Prostate gland (tissue), 2 donors: ENCODE data around the gene SASH1. TPM values are rescaled to one million over a fixed set of nuclear protein-coding genes. Genes with fewer than 3 reads are reported as not detected.

Source experiments
- DNase-seq: peaks from one replicate; pipeline ENCODE4 v3.0.0-alpha.2; 2019; ENCODE audit warnings: low spot score
- H3K27ac ChIP-seq, 2 donors: fragments of 200-600 bp; sonication (generic); 2 replicates each; pipeline ENCODE4 v1.5.1; 2017 to 2019
- H3K27me3 ChIP-seq: fragments of 200-600 bp; sonication (generic); replicated peaks from 2 replicates; pipeline ENCODE4 v1.5.1; 2019; ENCODE audit not compliant: insufficient read depth
- H3K36me3 ChIP-seq, 2 donors: fragments of 200-600 bp; sonication (generic); 1 replicate in 1 of 2; 2 replicates in 1 of 2; pipeline versions ENCODE4 v1.5.1 to v1.8.1; 2017 to 2019
- H3K4me1 ChIP-seq: fragments of 200-600 bp; sonication (generic); replicated peaks from 2 replicates; pipeline ENCODE4 v1.5.1; 2019
- H3K4me3 ChIP-seq, 2 donors: fragments of 200-600 bp; sonication (generic); 2 replicates each; pipeline ENCODE4 v1.5.1; 2017 to 2019
- H3K9me3 ChIP-seq: fragments of 200-600 bp; sonication (generic); 2 replicates; pipeline ENCODE4 v1.5.1; 2017
- POLR2A ChIP-seq: fragments of 450-650 bp; IDR thresholded peaks from one replicate; pipeline ENCODE4 v1.6.1; 2016; ENCODE audit warnings: antibody characterized with exemption, mild to moderate bottlenecking
- POLR2AphosphoS5 ChIP-seq: sonication (generic); formaldehyde crosslinking; IDR thresholded peaks from one replicate; pipeline ENCODE4 v1.6.1; 2017; ENCODE audit warnings: antibody characterized with exemption
- WGBS: methylation state at CpG from one replicate; pipeline ENCODE4 v1.1.5; 2018; 5-methylcytosine and 5-hydroxymethylcytosine counted together
- intact Hi-C: fragments of 100-400 bp; cut with DNase I; formaldehyde crosslinking; loops from one replicate; pipeline ENCODE4 v1.14.2; 2022
- total RNA-seq, 2 donors: library from RNA; depleted of rRNA; stranded (reverse); fragments of >200 nt; gene quantifications; one replicate each; pipeline ENCODE4 v1.1.0, GENCODE V29; 2016
- TF ChIP-seq, protein P1 (sequence below), 4 experiments: fragments of 200-600 bp in 2 of 4; fragments of 450-650 bp in 2 of 4; sonication (generic) in 2 of 4; IDR thresholded peaks; 1 replicate in 3 of 4; 2 replicates in 1 of 4; pipeline ENCODE4 v1.5.1; 2016 to 2019; ENCODE audit warnings: antibody characterized with exemption in 4 of 4, mild to moderate bottlenecking in 2 of 4, moderate library complexity in 2 of 4

SASH1 gene
- total RNA-seq, 2 donors from 2014 or later: 34.3 to 48.6 TPM

DNA sequence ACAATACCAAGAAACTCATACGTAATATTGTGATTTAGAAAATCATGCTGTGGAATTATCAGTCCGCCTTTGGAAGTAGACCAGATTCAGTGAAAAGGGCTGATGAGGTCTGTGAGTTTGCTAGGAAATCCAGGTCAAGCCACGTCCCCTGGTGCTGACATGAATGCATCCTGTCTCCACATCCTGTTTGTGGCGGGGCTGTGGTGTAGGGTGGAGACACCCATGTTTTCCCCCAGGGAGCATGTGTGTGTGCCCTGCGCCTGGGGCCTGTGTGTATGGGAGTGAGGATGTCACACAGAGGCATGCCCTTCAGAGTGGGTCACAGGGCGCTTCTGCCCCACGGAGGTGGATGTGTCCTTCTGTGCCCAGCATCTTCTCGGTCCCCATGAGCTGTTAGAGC is 109.1 kb downstream of the SASH1 start:
- H3K9me3 ChIP-seq: no peaks in the 10 kb centered on the region
- H3K36me3 ChIP-seq: no peaks in the 10 kb centered on the region
- no peaks in the 10 kb centered on the region for H3K27me3 ChIP-seq
- H3K27ac ChIP-seq: no peak overlapping the region
- intact Hi-C loops: no loop called here
- no peak for DNase-seq
- no peak for TF ChIP-seq POLR2AphosphoS5
- TF ChIP-seq, protein P1, sequence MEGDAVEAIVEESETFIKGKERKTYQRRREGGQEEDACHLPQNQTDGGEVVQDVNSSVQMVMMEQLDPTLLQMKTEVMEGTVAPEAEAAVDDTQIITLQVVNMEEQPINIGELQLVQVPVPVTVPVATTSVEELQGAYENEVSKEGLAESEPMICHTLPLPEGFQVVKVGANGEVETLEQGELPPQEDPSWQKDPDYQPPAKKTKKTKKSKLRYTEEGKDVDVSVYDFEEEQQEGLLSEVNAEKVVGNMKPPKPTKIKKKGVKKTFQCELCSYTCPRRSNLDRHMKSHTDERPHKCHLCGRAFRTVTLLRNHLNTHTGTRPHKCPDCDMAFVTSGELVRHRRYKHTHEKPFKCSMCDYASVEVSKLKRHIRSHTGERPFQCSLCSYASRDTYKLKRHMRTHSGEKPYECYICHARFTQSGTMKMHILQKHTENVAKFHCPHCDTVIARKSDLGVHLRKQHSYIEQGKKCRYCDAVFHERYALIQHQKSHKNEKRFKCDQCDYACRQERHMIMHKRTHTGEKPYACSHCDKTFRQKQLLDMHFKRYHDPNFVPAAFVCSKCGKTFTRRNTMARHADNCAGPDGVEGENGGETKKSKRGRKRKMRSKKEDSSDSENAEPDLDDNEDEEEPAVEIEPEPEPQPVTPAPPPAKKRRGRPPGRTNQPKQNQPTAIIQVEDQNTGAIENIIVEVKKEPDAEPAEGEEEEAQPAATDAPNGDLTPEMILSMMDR (IDR thresholded peaks at IDR 0.05): no peak
- no peak for TF ChIP-seq POLR2A
- no peak overlapping the region for H3K4me3 ChIP-seq
- no peaks in the 10 kb centered on the region for H3K4me1 ChIP-seq
- 91% methylated on average over 8 of the region's 8 CpGs for WGBS

DNA sequence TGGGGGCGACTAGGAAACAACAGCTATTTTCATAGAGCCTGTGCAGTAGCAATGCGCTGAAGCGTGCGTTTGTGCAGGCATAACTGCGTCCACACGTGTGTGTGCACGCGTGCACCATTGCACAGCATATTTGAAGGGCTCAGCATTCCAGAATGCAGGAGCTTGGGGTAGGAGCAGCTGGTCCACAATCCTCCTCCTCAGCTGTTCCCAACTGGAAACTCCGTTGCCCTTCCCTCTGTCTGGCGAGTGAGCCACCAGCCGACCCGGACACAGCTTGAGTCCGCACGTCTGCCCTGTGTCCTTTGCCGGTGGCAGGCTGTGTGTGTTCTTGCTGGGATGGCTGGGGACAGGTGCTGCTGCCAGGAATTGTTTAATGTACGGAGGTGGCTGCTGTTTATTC is 110.2 kb downstream of the SASH1 start:
- 80% methylated on average over 16 of the region's 16 CpGs for WGBS
- intact Hi-C loops: no loop called here
- no peak overlapping the region for H3K4me3 ChIP-seq
- TF ChIP-seq, protein P1 (IDR thresholded peaks at IDR 0.05): no peak
- TF ChIP-seq POLR2A (no peak), POLR2AphosphoS5 (no peak)
- DNase-seq: no peak
- no peaks in the 10 kb centered on the region for H3K36me3 ChIP-seq
- H3K27ac ChIP-seq: no peak overlapping the region
- H3K9me3 ChIP-seq: no peaks in the 10 kb centered on the region
- no peaks in the 10 kb centered on the region for H3K27me3 ChIP-seq
- no peaks in the 10 kb centered on the region for H3K4me1 ChIP-seq

DNA sequence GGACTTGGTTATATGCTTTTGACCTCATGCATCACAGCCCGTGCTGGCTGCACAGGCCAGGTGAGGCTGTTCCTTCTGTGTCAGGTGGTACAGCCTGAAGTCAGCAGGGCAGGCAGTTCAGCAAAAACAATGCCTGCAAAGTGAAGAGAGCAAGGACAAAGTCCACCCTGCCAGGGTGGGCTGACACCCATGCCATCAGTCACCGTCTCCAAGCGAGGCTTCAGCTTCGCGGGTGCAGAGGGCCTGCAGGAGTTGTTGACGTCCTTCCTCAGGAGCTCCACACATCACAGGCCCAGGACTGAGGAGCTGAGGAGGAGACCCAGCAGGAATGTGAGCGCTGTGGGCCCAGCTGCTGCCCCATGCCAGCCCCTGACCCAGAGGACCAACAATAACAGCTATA is 111.3 kb downstream of the SASH1 start:
- WGBS: 97% methylated on average over 7 of the region's 7 CpGs
- intact Hi-C loops: no loop called here
- no peak overlapping the region for H3K27ac ChIP-seq

DNA sequence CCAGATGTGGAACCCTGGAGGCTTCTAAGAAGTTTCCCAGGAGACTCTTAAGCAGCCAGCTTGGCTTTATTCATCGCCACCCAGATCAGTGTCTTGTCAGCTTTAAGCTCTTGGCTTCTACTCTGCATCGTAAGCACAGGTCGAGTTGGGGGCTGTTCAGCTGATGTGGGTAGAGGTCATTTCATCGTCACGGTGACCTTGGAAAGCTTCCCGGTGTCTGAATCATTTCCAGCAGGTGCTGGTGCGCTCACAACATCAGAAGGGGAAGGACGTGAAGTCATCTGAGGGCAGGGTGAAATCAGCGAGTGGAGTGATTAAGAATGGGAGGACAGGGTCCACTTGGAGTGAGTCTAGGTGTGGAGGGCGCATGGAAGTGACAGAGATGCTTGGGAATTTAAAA is 112.6 kb downstream of the SASH1 start:
- 83% methylated on average over 10 of the region's 10 CpGs for WGBS
- Histone ChIP-seq H3K36me3 (no peaks in the 10 kb centered on the region), H3K4me1 (no peaks in the 10 kb centered on the region), H3K4me3 (no peak overlapping the region), H3K9me3 (no peaks in the 10 kb centered on the region), H3K27ac (no peak overlapping the region), H3K27me3 (no peaks in the 10 kb centered on the region)
- TF ChIP-seq, protein P1 (IDR thresholded peaks at IDR 0.05): no peak
- TF ChIP-seq POLR2AphosphoS5 (no peak), POLR2A (no peak)
- DNase-seq: no peak
- intact Hi-C loops: no loop called here

More for the DNA sequence above, 111.3 kb downstream of the SASH1 start:
- Histone ChIP-seq H3K36me3 (no peaks in the 10 kb centered on the region), H3K27me3 (no peaks in the 10 kb centered on the region), H3K9me3 (no peaks in the 10 kb centered on the region), H3K4me3 (no peak overlapping the region), H3K4me1 (no peaks in the 10 kb centered on the region)
- DNase-seq: no peak
- TF ChIP-seq, protein P1 (IDR thresholded peaks at IDR 0.05): no peak
- TF ChIP-seq POLR2AphosphoS5 (no peak), POLR2A (no peak)

DNA sequence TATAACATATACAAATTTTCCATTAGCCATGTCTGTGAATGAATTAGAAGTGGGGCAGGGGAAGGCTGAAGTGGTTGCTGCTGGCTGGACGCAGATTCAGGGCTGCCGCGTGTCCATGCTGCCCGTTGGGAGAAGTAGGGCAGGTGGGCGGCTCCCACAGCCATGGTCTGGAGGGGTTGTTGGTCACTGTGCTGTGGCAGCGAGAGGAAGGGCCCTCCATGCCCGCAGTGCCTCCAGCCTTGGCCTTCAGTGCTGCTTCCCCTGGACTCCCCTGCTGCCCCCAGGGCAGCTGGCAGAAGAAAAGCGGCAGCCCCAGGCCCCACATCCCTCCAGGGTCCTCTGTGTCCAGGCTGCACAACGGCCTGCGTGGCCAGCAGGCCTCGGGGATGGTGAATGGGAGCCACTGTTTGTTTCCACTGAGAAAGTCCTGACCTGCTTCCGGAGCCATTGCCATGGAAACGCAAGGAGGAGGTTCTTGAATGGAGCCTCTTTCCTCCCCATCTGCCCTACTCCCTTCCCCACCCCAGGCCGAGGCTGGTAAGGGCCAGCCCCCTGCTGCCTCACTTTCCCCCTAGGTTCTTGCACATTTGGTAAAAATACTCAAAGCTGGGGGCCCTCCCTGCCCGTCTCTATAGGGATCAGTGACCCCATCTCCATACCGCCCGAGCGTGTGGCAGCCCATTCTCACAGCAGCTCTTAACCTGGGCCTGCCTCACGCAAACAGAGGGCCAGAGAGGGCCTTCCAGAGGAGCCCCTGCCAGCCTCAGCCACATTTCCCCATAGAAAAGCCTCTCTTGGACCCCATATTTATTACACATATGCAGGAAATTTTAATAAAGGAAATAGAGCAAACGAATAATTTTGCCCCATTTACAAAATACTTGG is 113.3 kb downstream of the SASH1 start:
- Histone ChIP-seq H3K36me3 (no peaks in the 10 kb centered on the region), H3K27ac (no peak overlapping the region), H3K27me3 (no peaks in the 10 kb centered on the region), H3K4me1 (no peaks in the 10 kb centered on the region), H3K4me3 (no peak overlapping the region), H3K9me3 (no peaks in the 10 kb centered on the region)
- intact Hi-C loops: no loop called here
- WGBS: 89% methylated on average over 20 of the region's 20 CpGs
- no peak for DNase-seq
- no peak for TF ChIP-seq POLR2AphosphoS5
- no peak for TF ChIP-seq POLR2A
- TF ChIP-seq, protein P1 (IDR thresholded peaks at IDR 0.05): no peak
